Liver (tissue), 9 donors: ENCODE data around the gene NEMF. TPM values are rescaled to one million over a fixed set of nuclear protein-coding genes. Genes with fewer than 3 reads are reported as not detected.
A peak's percentile ranks its signal among the peaks of the same experiment; 100 is the strongest.

ENCODE experiments used
- DNase-seq: peaks from one replicate; pipeline ENCODE4 v3.0.0-alpha.2; 2017; ENCODE audit warnings: low spot score
- H3K27ac ChIP-seq, 2 donors: one replicate each; pipeline ENCODE4 v1.7.0; 2013; ENCODE audit warnings: inconsistent platforms in 2 of 2, low read length in 2 of 2, control low read depth in 1 of 2, low read depth in 1 of 2, mild to moderate bottlenecking in 1 of 2
- H3K27me3 ChIP-seq, 4 donors: one replicate each; pipeline versions ENCODE4 v1.6.1 to v1.7.0; 2013; ENCODE audit warnings: low read length in 3 of 4, inconsistent platforms in 1 of 4, mild to moderate bottlenecking in 1 of 4, moderate library complexity in 1 of 4; ENCODE audit not compliant: control insufficient read depth in 4 of 4, insufficient read depth in 4 of 4
- H3K36me3 ChIP-seq, 4 donors: one replicate each; pipeline versions ENCODE4 v1.6.1 to v1.7.0; 2013; ENCODE audit warnings: low read length in 3 of 4, mild to moderate bottlenecking in 3 of 4, low read depth in 1 of 4, moderate library complexity in 1 of 4; ENCODE audit not compliant: control insufficient read depth in 4 of 4, insufficient read depth in 3 of 4
- H3K4me1 ChIP-seq, 4 donors: one replicate each; pipeline versions ENCODE4 v1.6.1 to v1.7.0; 2013; ENCODE audit warnings: low read length in 3 of 4, mild to moderate bottlenecking in 3 of 4, moderate library complexity in 1 of 4; ENCODE audit not compliant: control insufficient read depth in 4 of 4, insufficient read depth in 4 of 4
- H3K4me3 ChIP-seq, 3 donors: one replicate each; pipeline versions ENCODE4 v1.6.1 to v1.7.0; 2013; ENCODE audit warnings: low read length in 3 of 3, control low read depth in 1 of 3, low read depth in 1 of 3, mild to moderate bottlenecking in 1 of 3
- H3K9ac ChIP-seq, 2 donors: one replicate each; pipeline ENCODE4 v1.7.0; 2013; ENCODE audit warnings: low read length in 2 of 2, mild to moderate bottlenecking in 2 of 2, moderate library complexity in 2 of 2, control low read depth in 1 of 2, low read depth in 1 of 2
- H3K9me3 ChIP-seq, 4 donors: one replicate each; pipeline versions ENCODE4 v1.6.1 to v1.7.0; 2013; ENCODE audit warnings: low read length in 3 of 4; ENCODE audit not compliant: control insufficient read depth in 4 of 4
- CTCF ChIP-seq: fragments of 150-350 bp; IDR thresholded peaks from 2 replicates; pipeline ENCODE4 v1.5.1; 2017; ENCODE audit warnings: improper control_type of control experiment, low read depth, low read length; ENCODE audit not compliant: missing input control
- EGR1 ChIP-seq, 2 donors: IDR thresholded peaks; 2 replicates each; pipeline ENCODE4 v1.6.1; 2016 to 2018; ENCODE audit warnings: antibody characterized with exemption in 2 of 2, low read depth in 2 of 2
- FOXA1 ChIP-seq: IDR thresholded peaks from 2 replicates; pipeline ENCODE4 v1.6.1; 2016; ENCODE audit warnings: antibody characterized with exemption
- FOXA2 ChIP-seq: IDR thresholded peaks from 2 replicates; pipeline ENCODE4 v1.6.1; 2016; ENCODE audit warnings: antibody characterized with exemption
- HNF4A ChIP-seq, 2 donors: conservative IDR thresholded peaks; 2 replicates each; pipeline ENCODE4 v1.6.1; 2016; ENCODE audit warnings: antibody characterized with exemption in 2 of 2, mild to moderate bottlenecking in 2 of 2
- HNF4G ChIP-seq: IDR thresholded peaks from 2 replicates; pipeline ENCODE4 v1.6.1; 2016; ENCODE audit warnings: antibody characterized with exemption
- JUND ChIP-seq, 2 donors: IDR thresholded peaks; 2 replicates each; pipeline ENCODE4 v1.6.1; 2016; ENCODE audit warnings: antibody characterized with exemption in 2 of 2
- NR2F2 ChIP-seq: IDR thresholded peaks from 2 replicates; pipeline ENCODE4 v1.6.1; 2016; ENCODE audit warnings: antibody characterized with exemption
- RAD21 ChIP-seq, 2 donors: IDR thresholded peaks; 2 replicates each; pipeline ENCODE4 v1.6.1; 2016; ENCODE audit warnings: antibody characterized with exemption in 2 of 2, mild to moderate bottlenecking in 2 of 2
- REST ChIP-seq: IDR thresholded peaks from 2 replicates; pipeline ENCODE4 v1.6.1; 2016; ENCODE audit warnings: antibody characterized with exemption, mild to moderate bottlenecking
- RXRA ChIP-seq, 2 donors: IDR thresholded peaks; 2 replicates each; pipeline ENCODE4 v1.6.1; 2017 to 2018; ENCODE audit warnings: antibody characterized with exemption in 2 of 2, mild to moderate bottlenecking in 1 of 2
- SP1 ChIP-seq: IDR thresholded peaks from 2 replicates; pipeline ENCODE4 v1.6.1; 2018; ENCODE audit warnings: antibody characterized with exemption, mild to moderate bottlenecking
- TAF1 ChIP-seq: conservative IDR thresholded peaks from 2 replicates; pipeline ENCODE4 v1.6.1; 2016; ENCODE audit warnings: antibody characterized with exemption, mild to moderate bottlenecking
- YY1 ChIP-seq: IDR thresholded peaks from 2 replicates; pipeline ENCODE4 v1.6.1; 2016; ENCODE audit warnings: antibody characterized with exemption, mild to moderate bottlenecking
- WGBS: extraction: QIAGEN DNeasy Blood & Tissue Kit; methylation state at CpG from one replicate; pipeline ENCODE4 v1.1.7; 2013; 5-methylcytosine and 5-hydroxymethylcytosine counted together
- polyA plus RNA-seq, 2 donors: library from polyadenylated mRNA; stranded (reverse) in 1 of 2; unstranded in 1 of 2; fragments of 200-250 nt in 1 of 2; fragments of >200 nt in 1 of 2; fragmentation: Nextera tagmentation in 1 of 2; extraction: Ambion mirVana in 1 of 2; gene quantifications; one replicate each; pipeline versions ENCODE4 v1.2.1 to v1.2.3, GENCODE V29; 2013 to 2015
- total RNA-seq, 2 donors: library from RNA; depleted of rRNA; stranded (reverse); fragments of >200 nt; gene quantifications; one replicate each; pipeline ENCODE4 v1.2.3, GENCODE V29; 2014
- TF ChIP-seq, protein P1 (sequence below): IDR thresholded peaks from 2 replicates; pipeline ENCODE4 v1.6.1; 2016; ENCODE audit warnings: antibody characterized with exemption
- TF ChIP-seq, protein P2 (sequence below): IDR thresholded peaks from 2 replicates; pipeline ENCODE4 v1.6.1; 2016; ENCODE audit warnings: antibody characterized with exemption
- TF ChIP-seq, protein P3 (sequence below): IDR thresholded peaks from 2 replicates; pipeline ENCODE4 v1.6.1; 2016; ENCODE audit warnings: antibody characterized with exemption
- donor health status: healthy.
- donor health status: healthy.
- donor health status: healthy.
- donor health status: healthy.
- donor health status: healthy.

NEMF gene
- total and polyA plus RNA-seq, 4 donors, result 7.9 to 37.2 (median 31.1) TPM

GRCh38 chr14:49867831-49868719 lies 15.5 kb upstream of the NEMF start:
- Histone ChIP-seq H3K4me1 (peaks cover 0 to 26% (median 7%) of the 10 kb centered on the region in 4 donors), H3K9ac (peak overlapping the region; percentile 91 to 96), H3K9me3 (no peaks in the 10 kb centered on the region), H3K4me3 (peak overlapping the region; percentile 62 to 76 (median 66)), H3K36me3 (no peaks in the 10 kb centered on the region), H3K27me3 (no peaks in the 10 kb centered on the region), H3K27ac (peak overlapping the region; percentile 90)
- 1% methylated on average over 57 of the region's 57 CpGs for WGBS
- peak; percentile 100 for DNase-seq
- TF ChIP-seq, protein P1, sequence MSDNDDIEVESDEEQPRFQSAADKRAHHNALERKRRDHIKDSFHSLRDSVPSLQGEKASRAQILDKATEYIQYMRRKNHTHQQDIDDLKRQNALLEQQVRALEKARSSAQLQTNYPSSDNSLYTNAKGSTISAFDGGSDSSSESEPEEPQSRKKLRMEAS, result peak; percentile 39
- TF ChIP-seq HNF4A (conservative IDR thresholded peaks at IDR 0.05) (peak in 1 of 2 donors; percentile 30), HNF4G (no peak), YY1 (peak; percentile 62), REST (peak; percentile 42), FOXA2 (no peak), FOXA1 (no peak), NR2F2 (no peak), JUND (IDR thresholded peaks at IDR 0.05) (peak in 1 of 2 donors; percentile 33), SP1 (peak; percentile 71), EGR1 (IDR thresholded peaks at IDR 0.05; ENCODE audit: low read depth in 2 of 2) (peak in 1 of 2 donors; percentile 12), RAD21 (IDR thresholded peaks at IDR 0.05) (peak; percentile 40 to 45), TAF1 (peak; percentile 76), RXRA (IDR thresholded peaks at IDR 0.05) (peak; percentile 40 to 60), CTCF (no peak)
- TF ChIP-seq, protein P2, sequence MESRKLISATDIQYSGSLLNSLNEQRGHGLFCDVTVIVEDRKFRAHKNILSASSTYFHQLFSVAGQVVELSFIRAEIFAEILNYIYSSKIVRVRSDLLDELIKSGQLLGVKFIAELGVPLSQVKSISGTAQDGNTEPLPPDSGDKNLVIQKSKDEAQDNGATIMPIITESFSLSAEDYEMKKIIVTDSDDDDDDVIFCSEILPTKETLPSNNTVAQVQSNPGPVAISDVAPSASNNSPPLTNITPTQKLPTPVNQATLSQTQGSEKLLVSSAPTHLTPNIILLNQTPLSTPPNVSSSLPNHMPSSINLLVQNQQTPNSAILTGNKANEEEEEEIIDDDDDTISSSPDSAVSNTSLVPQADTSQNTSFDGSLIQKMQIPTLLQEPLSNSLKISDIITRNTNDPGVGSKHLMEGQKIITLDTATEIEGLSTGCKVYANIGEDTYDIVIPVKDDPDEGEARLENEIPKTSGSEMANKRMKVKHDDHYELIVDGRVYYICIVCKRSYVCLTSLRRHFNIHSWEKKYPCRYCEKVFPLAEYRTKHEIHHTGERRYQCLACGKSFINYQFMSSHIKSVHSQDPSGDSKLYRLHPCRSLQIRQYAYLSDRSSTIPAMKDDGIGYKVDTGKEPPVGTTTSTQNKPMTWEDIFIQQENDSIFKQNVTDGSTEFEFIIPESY, result no peak
- TF ChIP-seq, protein P3, sequence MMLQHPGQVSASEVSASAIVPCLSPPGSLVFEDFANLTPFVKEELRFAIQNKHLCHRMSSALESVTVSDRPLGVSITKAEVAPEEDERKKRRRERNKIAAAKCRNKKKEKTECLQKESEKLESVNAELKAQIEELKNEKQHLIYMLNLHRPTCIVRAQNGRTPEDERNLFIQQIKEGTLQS, result no peak
